ENCODE data around the gene EFNB3. TPM values are rescaled to one million over a fixed set of nuclear protein-coding genes. Genes with fewer than 3 reads are reported as not detected.
A peak's percentile ranks its signal among the peaks of the same experiment; 100 is the strongest.

The EFNB3 gene
- polyA plus RNA-seq, 2 of the 4 experiments (the other 2 are of a cell fraction) = 1.7 to 1.9 TPM

DNA sequence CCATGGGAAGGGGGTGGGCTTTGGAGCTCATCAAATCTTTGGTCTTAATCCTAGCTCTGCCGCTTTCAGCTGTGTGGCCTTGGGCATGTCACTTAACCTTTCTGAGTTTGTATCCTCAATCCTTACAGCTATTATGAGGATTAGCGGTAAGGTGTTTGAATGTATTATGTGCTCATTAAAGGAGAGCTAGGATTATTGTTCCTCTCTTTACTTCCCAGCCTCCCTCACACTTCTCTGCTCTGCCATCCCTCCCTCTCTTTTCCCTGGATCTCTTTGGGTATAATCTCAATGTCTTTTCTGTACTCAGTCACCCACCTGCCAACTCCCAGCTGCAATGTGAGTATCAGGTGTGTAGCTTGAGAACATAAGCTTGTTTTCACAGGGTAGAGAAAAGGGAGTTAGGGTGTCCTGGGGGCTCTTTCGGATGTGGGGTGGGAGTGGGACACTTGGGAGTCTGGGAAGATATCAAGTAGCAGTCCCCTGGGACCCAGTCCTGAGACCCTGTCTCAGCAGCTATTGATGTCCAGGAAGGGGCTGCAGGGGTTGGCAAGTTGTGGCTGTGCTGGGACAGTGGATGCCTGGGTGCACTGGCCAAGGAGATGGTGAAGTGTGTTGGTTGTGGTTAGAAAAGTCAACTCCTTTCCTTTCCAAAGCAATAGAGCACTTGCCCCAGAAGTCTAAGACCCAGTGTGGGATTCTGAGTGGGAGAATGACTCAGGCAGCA, 1.8 kb downstream of the EFNB3 start:
- 84% methylated on average over 3 of the region's 3 CpGs for WGBS (ENCODE audit: missing lambda C conversion rate)
- FAIRE-seq (no peak), ATAC-seq (no peak), DNase-seq (ENCODE audit: low read depth in 1 of 2, low spot score in 1 of 2) (no peak)
- no peak overlapping the region for H3K4me2 ChIP-seq
- POLR2A ChIA-PET = interaction anchor here (1.1 to 3.5 kb wide), 2 partner anchors 10 to 21 kb away, joined by 3 to 15 read pairs; partner anchors contain the start of gene DNAH2
- TF ChIP-seq FOSB (CRISPR knock-in tag; IDR thresholded peaks at IDR 0.05) (no peak), BHLHE40 (IDR thresholded peaks at IDR 0.05; ENCODE audit: low read depth, low read length) (no peak), ZC3H11A (IDR thresholded peaks at IDR 0.05) (no peak), PHF8 (IDR thresholded peaks at IDR 0.05; ENCODE audit: borderline replicate concordance, low read depth) (no peak), CHD4 (IDR thresholded peaks at IDR 0.05; ENCODE audit: borderline replicate concordance) (no peak)
- TF ChIP-seq, protein P1, sequence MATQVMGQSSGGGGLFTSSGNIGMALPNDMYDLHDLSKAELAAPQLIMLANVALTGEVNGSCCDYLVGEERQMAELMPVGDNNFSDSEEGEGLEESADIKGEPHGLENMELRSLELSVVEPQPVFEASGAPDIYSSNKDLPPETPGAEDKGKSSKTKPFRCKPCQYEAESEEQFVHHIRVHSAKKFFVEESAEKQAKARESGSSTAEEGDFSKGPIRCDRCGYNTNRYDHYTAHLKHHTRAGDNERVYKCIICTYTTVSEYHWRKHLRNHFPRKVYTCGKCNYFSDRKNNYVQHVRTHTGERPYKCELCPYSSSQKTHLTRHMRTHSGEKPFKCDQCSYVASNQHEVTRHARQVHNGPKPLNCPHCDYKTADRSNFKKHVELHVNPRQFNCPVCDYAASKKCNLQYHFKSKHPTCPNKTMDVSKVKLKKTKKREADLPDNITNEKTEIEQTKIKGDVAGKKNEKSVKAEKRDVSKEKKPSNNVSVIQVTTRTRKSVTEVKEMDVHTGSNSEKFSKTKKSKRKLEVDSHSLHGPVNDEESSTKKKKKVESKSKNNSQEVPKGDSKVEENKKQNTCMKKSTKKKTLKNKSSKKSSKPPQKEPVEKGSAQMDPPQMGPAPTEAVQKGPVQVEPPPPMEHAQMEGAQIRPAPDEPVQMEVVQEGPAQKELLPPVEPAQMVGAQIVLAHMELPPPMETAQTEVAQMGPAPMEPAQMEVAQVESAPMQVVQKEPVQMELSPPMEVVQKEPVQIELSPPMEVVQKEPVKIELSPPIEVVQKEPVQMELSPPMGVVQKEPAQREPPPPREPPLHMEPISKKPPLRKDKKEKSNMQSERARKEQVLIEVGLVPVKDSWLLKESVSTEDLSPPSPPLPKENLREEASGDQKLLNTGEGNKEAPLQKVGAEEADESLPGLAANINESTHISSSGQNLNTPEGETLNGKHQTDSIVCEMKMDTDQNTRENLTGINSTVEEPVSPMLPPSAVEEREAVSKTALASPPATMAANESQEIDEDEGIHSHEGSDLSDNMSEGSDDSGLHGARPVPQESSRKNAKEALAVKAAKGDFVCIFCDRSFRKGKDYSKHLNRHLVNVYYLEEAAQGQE (IDR thresholded peaks at IDR 0.05) = no peak
- no peak overlapping the region for H3K27ac ChIP-seq
- H3K9me3 ChIP-seq = no peaks in the 10 kb centered on the region
- no peak overlapping the region for H3K4me3 ChIP-seq
- H3K4me1 ChIP-seq = peaks cover 13% of the 10 kb centered on the region; the same call in 2 of the 3 replicates
- CTCF ChIA-PET = interaction anchor here (0.6 to 11.1 kb wide), 10 partner anchors 9 to 116 kb away, joined by 3 to 103 read pairs (median 6); partner anchors contain the start of genes DNAH2, TP53 and WRAP53

DNA sequence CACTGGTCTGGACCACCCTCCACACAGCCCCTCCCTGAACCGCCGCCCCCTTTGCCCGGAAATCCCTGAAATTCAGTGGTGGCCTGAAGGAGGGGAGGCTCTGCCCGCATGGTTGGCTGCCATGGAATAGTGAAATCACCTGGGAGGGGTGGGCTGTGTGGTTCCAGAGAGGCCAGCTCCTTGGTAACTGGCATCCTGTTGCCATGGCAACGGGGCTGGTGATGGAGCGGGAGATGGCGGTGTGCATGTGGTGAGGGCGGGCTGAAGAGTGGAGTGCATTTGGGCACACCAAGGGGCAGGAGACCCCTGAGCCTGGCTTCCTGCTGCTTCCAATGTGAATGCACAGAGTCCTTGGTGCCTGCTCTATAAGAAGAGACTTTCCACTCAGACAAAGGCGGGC, 2.4 kb downstream of the EFNB3 start:
- DNase-seq (ENCODE audit: low read depth in 1 of 2, low spot score in 1 of 2) = no peak
- ChIA-PET CTCF (interaction anchor here (1.5 to 11.1 kb wide), 6 partner anchors 9 to 73 kb away, joined by 3 to 103 read pairs (median 12); partner anchors contain the start of genes DNAH2, TP53 and WRAP53), POLR2A (interaction anchor here (3.5 kb wide), 1 partner anchor 9 kb away, joined by 15 read pairs; the partner anchor contains the start of gene DNAH2)
- TF ChIP-seq KDM1A (IDR thresholded peaks at IDR 0.05; ENCODE audit: low read depth) (peak; percentile 46; the same call in 1 of the 2 replicates), RCOR1 (IDR thresholded peaks at IDR 0.05; ENCODE audit: low read depth, low read length) (no peak)
- no peaks in the 10 kb centered on the region for H3K9me3 ChIP-seq
- ATAC-seq = no peak
- 54% methylated on average over 9 of the region's 9 CpGs for WGBS (ENCODE audit: missing lambda C conversion rate)
- no peak overlapping the region for H3K27ac ChIP-seq
- H3K4me2 ChIP-seq = no peak overlapping the region
- no peak for FAIRE-seq
- H3K4me3 ChIP-seq = no peak overlapping the region
- peaks cover 13% of the 10 kb centered on the region; the same call in 2 of the 3 replicates for H3K4me1 ChIP-seq

DNA sequence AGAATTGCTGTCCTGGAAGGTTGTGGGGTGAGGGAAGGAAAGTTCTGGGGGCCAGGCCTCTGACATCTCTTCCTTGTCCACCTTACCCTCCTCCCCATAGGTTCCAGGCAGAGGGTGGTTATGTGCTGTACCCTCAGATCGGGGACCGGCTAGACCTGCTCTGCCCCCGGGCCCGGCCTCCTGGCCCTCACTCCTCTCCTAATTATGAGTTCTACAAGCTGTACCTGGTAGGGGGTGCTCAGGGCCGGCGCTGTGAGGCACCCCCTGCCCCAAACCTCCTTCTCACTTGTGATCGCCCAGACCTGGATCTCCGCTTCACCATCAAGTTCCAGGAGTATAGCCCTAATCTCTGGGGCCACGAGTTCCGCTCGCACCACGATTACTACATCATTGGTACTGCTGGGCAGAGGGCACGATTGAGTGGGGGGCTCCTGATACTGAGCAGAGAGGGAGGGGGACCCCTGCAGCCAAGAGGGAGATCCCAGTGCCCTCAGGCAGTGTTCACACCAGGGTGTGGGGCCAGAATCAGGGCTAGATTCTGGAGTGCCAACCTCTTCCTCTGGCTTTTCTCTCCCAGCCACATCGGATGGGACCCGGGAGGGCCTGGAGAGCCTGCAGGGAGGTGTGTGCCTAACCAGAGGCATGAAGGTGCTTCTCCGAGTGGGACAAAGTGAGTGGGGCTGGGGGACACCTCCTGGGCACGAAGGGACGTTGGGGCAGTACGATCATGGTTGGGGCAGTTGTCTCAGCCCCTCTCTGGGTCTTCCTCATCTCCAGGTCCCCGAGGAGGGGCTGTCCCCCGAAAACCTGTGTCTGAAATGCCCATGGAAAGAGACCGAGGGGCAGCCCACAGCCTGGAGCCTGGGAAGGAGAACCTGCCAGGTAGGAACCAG, 3.1 kb downstream of the EFNB3 start:
- H3K4me1 ChIP-seq = peaks cover 13% of the 10 kb centered on the region; the same call in 2 of the 3 replicates
- no peak overlapping the region for H3K27ac ChIP-seq
- CTCF ChIA-PET = interaction anchor here (1.6 to 11.1 kb wide), 6 partner anchors 9 to 74 kb away, joined by 5 to 103 read pairs (median 12); partner anchors contain the start of genes TP53 and WRAP53
- H3K9me3 ChIP-seq = no peaks in the 10 kb centered on the region
- 56% methylated on average over 22 of the region's 22 CpGs for WGBS (ENCODE audit: missing lambda C conversion rate)
- POLR2A ChIA-PET = no interaction called here
- no peak overlapping the region for H3K4me2 ChIP-seq
- DNase-seq (ENCODE audit: low read depth in 1 of 2, low spot score in 1 of 2) = no peak
- TF ChIP-seq RARB (CRISPR knock-in tag; IDR thresholded peaks at IDR 0.05) (no peak), GATA3 (IDR thresholded peaks at IDR 0.05; ENCODE audit: borderline replicate concordance) (no peak)
- no peak overlapping the region for H3K4me3 ChIP-seq
- no peak for ATAC-seq
- no peak for FAIRE-seq

DNA sequence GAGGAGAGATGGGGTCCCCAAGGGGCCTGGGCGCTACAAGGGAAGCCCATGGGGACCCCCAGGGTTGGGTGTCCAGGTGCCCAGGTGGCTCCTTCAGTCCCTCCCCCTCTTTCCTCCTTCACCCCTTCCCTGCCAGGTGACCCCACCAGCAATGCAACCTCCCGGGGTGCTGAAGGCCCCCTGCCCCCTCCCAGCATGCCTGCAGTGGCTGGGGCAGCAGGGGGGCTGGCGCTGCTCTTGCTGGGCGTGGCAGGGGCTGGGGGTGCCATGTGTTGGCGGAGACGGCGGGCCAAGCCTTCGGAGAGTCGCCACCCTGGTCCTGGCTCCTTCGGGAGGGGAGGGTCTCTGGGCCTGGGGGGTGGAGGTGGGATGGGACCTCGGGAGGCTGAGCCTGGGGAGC, 4.0 kb downstream of the EFNB3 start:
- 55% methylated on average over 6 of the region's 11 CpGs for WGBS (ENCODE audit: missing lambda C conversion rate)
- Histone ChIP-seq H3K27ac (no peak overlapping the region), H3K4me2 (no peak overlapping the region), H3K4me1 (peaks cover 10% of the 10 kb centered on the region; the same call in 2 of the 3 replicates), H3K4me3 (no peak overlapping the region), H3K9me3 (no peaks in the 10 kb centered on the region)
- no peak for ATAC-seq
- no peak for FAIRE-seq
- ChIA-PET POLR2A (no interaction called here), CTCF (interaction anchor here (1.3 to 3.7 kb wide), 3 partner anchors 8 to 55 kb away, joined by 3 to 18 read pairs (median 5); partner anchors contain the start of genes TP53 and WRAP53)
- no peak for DNase-seq (ENCODE audit: low read depth in 1 of 2, low spot score in 1 of 2)
- TF ChIP-seq CBX8 (IDR thresholded peaks at IDR 0.05) (no peak), ZNF302 (CRISPR knock-in tag; IDR thresholded peaks at IDR 0.05) (no peak), EP300 (IDR thresholded peaks at IDR 0.05) (no peak), POLR2A (IDR thresholded peaks at IDR 0.05; ENCODE audit: low read length) (no peak), NPAS2 (CRISPR knock-in tag; IDR thresholded peaks at IDR 0.05; ENCODE audit: borderline replicate concordance) (no peak), PHF8 (IDR thresholded peaks at IDR 0.05; ENCODE audit: borderline replicate concordance, low read depth) (no peak), ZC3H11A (IDR thresholded peaks at IDR 0.05) (no peak), FOSB (CRISPR knock-in tag; IDR thresholded peaks at IDR 0.05) (no peak), TP53 (CRISPR knock-in tag; IDR thresholded peaks at IDR 0.05) (no peak)
- TF ChIP-seq, protein P2, sequence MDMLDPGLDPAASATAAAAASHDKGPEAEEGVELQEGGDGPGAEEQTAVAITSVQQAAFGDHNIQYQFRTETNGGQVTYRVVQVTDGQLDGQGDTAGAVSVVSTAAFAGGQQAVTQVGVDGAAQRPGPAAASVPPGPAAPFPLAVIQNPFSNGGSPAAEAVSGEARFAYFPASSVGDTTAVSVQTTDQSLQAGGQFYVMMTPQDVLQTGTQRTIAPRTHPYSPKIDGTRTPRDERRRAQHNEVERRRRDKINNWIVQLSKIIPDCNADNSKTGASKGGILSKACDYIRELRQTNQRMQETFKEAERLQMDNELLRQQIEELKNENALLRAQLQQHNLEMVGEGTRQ (IDR thresholded peaks at IDR 0.05) = no peak
- TF ChIP-seq, protein P3, sequence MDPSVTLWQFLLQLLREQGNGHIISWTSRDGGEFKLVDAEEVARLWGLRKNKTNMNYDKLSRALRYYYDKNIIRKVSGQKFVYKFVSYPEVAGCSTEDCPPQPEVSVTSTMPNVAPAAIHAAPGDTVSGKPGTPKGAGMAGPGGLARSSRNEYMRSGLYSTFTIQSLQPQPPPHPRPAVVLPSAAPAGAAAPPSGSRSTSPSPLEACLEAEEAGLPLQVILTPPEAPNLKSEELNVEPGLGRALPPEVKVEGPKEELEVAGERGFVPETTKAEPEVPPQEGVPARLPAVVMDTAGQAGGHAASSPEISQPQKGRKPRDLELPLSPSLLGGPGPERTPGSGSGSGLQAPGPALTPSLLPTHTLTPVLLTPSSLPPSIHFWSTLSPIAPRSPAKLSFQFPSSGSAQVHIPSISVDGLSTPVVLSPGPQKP (IDR thresholded peaks at IDR 0.05; ENCODE audit: low read depth, low read length) = no peak
- TF ChIP-seq, protein P4, sequence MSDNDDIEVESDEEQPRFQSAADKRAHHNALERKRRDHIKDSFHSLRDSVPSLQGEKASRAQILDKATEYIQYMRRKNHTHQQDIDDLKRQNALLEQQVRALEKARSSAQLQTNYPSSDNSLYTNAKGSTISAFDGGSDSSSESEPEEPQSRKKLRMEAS (IDR thresholded peaks at IDR 0.05) = no peak
- TF ChIP-seq, protein P5, sequence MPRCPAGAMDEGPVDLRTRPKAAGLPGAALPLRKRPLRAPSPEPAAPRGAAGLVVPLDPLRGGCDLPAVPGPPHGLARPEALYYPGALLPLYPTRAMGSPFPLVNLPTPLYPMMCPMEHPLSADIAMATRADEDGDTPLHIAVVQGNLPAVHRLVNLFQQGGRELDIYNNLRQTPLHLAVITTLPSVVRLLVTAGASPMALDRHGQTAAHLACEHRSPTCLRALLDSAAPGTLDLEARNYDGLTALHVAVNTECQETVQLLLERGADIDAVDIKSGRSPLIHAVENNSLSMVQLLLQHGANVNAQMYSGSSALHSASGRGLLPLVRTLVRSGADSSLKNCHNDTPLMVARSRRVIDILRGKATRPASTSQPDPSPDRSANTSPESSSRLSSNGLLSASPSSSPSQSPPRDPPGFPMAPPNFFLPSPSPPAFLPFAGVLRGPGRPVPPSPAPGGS (IDR thresholded peaks at IDR 0.05) = no peak
